ENCODE measurements around the gene NPM1.
"Not testable (repeated sequence)": the region's sequence is repeated elsewhere in the genome, so short reads cannot be mapped to it uniquely, and the experiment has no call there.

Gene NPM1

GRCh38 chr5:171413153-171413910 is 25.7 kb downstream of the NPM1 start:
- DNase-seq: no peak

GRCh38 chr5:171413993-171414392 is 26.3 kb downstream of the NPM1 start:
- not testable (repeated sequence) for DNase-seq

GRCh38 chr5:171415115-171415730 is 27.6 kb downstream of the NPM1 start:
- DNase-seq: no peak

GRCh38 chr5:171416160-171417049 is 28.8 kb downstream of the NPM1 start:
- DNase-seq: no peak

GRCh38 chr5:171418316-171418981 is 30.8 kb downstream of the NPM1 start:
- no peak for DNase-seq

GRCh38 chr5:171418982-171419687 is 31.5 kb downstream of the NPM1 start, which contains the start of gene FGF18:
Gene FGF18, plus strand, starts transcription at chr5:171419647. Its CDS starts 553 bp downstream, at chr5:171420200.
- no peak for DNase-seq

- no peak for DNase-seq
Observed at GRCh38 chr5:171419688-171420430, 32.2 kb downstream of the NPM1 start.

GRCh38 chr5:171420431-171421241 is 33.0 kb downstream of the NPM1 start:
- DNase-seq: no peak

- DNase-seq: no peak
Observed at GRCh38 chr5:171421331-171422262, 33.9 kb downstream of the NPM1 start.

GRCh38 chr5:171422495-171422894 is 34.8 kb downstream of the NPM1 start:
- no peak for DNase-seq

GRCh38 chr5:171422902-171423663 is 35.4 kb downstream of the NPM1 start:
- no peak for DNase-seq

GRCh38 chr5:171424726-171425125 is 37.1 kb downstream of the NPM1 start:
- DNase-seq: no peak

GRCh38 chr5:171425596-171426244 is 38.1 kb downstream of the NPM1 start:
- no peak for DNase-seq

GRCh38 chr5:171426266-171426665 is 38.6 kb downstream of the NPM1 start:
- no peak for DNase-seq

- DNase-seq: no peak
Observed at GRCh38 chr5:171426680-171427079, 39.0 kb downstream of the NPM1 start.

- DNase-seq: no peak
Observed at GRCh38 chr5:171427318-171428167, 39.9 kb downstream of the NPM1 start.

GRCh38 chr5:171428168-171428696 is 40.6 kb downstream of the NPM1 start:
- DNase-seq: no peak

All from NCI-H2081 treated with DMSO at 0.1 percent for 48 hours (cell line).